Thyroid gland (tissue), 4 donors: ENCODE measurements around the gene CAMTA1. TPM values are rescaled to one million over a fixed set of nuclear protein-coding genes. Genes with fewer than 3 reads are reported as not detected.

Experiments used
- DNase-seq, 2 donors: peaks; one replicate each; pipeline ENCODE4 v3.0.0-alpha.2; 2019
- H3K27ac ChIP-seq, 3 donors: fragments of 200-600 bp; sonication (generic); 1 replicate in 2 of 3; 2 replicates in 1 of 3; pipeline ENCODE4 v1.5.1; 2016 to 2019; ENCODE audit warnings: mild to moderate bottlenecking in 1 of 3, moderate library complexity in 1 of 3
- H3K27me3 ChIP-seq: fragments of 200-600 bp; sonication (generic); one replicate; pipeline ENCODE4 v1.5.1; 2019
- H3K36me3 ChIP-seq, 2 donors: fragments of 200-600 bp; sonication (generic); one replicate each; pipeline ENCODE4 v1.5.1; 2016 to 2019
- H3K4me1 ChIP-seq, 2 donors: fragments of 200-600 bp; sonication (generic); one replicate each; pipeline ENCODE4 v1.5.1; 2017 to 2019
- H3K4me3 ChIP-seq, 3 donors: fragments of 200-600 bp; sonication (generic); replicated peaks in 1 of 3; 1 replicate in 2 of 3; 2 replicates in 1 of 3; pipeline ENCODE4 v1.5.1; 2016; ENCODE audit warnings: mild to moderate bottlenecking in 1 of 3
- H3K9me3 ChIP-seq: fragments of 200-600 bp; sonication (generic); one replicate; pipeline ENCODE4 v1.5.1; 2017
- CTCF ChIP-seq, 6 experiments: fragments of 200-600 bp in 3 of 6; fragments of 450-650 bp in 3 of 6; sonication (generic) in 3 of 6; IDR thresholded peaks; one replicate each; pipeline ENCODE4 v1.5.1; 2016 to 2019; ENCODE audit warnings: antibody characterized with exemption in 6 of 6, mild to moderate bottlenecking in 2 of 6, inconsistent platforms in 1 of 6, moderate library complexity in 1 of 6
- POLR2A ChIP-seq, 2 donors: fragments of 450-650 bp; IDR thresholded peaks; one replicate each; pipeline ENCODE4 v1.6.1; 2017; ENCODE audit warnings: antibody characterized with exemption in 2 of 2, mild to moderate bottlenecking in 2 of 2, moderate library complexity in 1 of 2
- WGBS, 2 donors: methylation state at CpG; one replicate each; pipeline ENCODE4 v1.1.5; 2017; 5-methylcytosine and 5-hydroxymethylcytosine counted together
- intact Hi-C: fragments of 100-400 bp; cut with DNase I; formaldehyde crosslinking; loops from one replicate; pipeline ENCODE4 v1.15.1; 2023
- total RNA-seq, 4 donors: library from RNA; depleted of rRNA; stranded (reverse); fragments of >200 nt; gene quantifications; one replicate each; pipeline ENCODE4 v1.2.3, GENCODE V29; 2016

The CAMTA1 gene
- total RNA-seq, 4 donors from 2014 or later: 63.9 to 124 (median 101) TPM

- Histone ChIP-seq H3K27ac (no peak overlapping the region), H3K4me3 (no peak overlapping the region), H3K27me3 (no peaks in the 10 kb centered on the region), H3K36me3 (peaks cover 14 to 20% of the 10 kb centered on the region in 2 donors), H3K9me3 (no peaks in the 10 kb centered on the region), H3K4me1 (no peaks in the 10 kb centered on the region)
- intact Hi-C loops: no loop called here
- TF ChIP-seq CTCF (IDR thresholded peaks at IDR 0.05) (no peak), POLR2A (IDR thresholded peaks at IDR 0.05) (no peak)
- DNase-seq: no peak
- WGBS, 2 donors: 88 to 94% methylated on average over 12 of the region's 12 CpGs
Measured at GRCh38 chr1:7795406-7795805, 1010.2 kb downstream of the CAMTA1 start.

- intact Hi-C loops: no loop called here
- TF ChIP-seq CTCF (IDR thresholded peaks at IDR 0.05) (no peak), POLR2A (IDR thresholded peaks at IDR 0.05) (no peak)
- Histone ChIP-seq H3K4me3 (no peak overlapping the region), H3K27ac (no peak overlapping the region), H3K4me1 (no peaks in the 10 kb centered on the region), H3K9me3 (no peaks in the 10 kb centered on the region), H3K27me3 (no peaks in the 10 kb centered on the region), H3K36me3 (peaks cover 38 to 60% of the 10 kb centered on the region in 2 donors)
- WGBS, 2 donors: 88 to 94% methylated on average over 9 of the region's 9 CpGs
- no peak for DNase-seq
Measured at GRCh38 chr1:7805460-7805859, 1020.2 kb downstream of the CAMTA1 start.

- Histone ChIP-seq H3K36me3 (peaks cover 32 to 69% of the 10 kb centered on the region in 2 donors), H3K9me3 (no peaks in the 10 kb centered on the region), H3K27me3 (no peaks in the 10 kb centered on the region), H3K27ac (no peak overlapping the region), H3K4me3 (no peak overlapping the region), H3K4me1 (no peaks in the 10 kb centered on the region)
- TF ChIP-seq CTCF (IDR thresholded peaks at IDR 0.05) (peak in 4 of 6 experiments; percentile 19 to 44 (median 40)), POLR2A (IDR thresholded peaks at IDR 0.05) (no peak)
- no peak for DNase-seq
- intact Hi-C loops: no loop called here
- WGBS, 2 donors: 22 to 47% methylated on average over 1 of the region's 1 CpG
Measured at GRCh38 chr1:7808253-7808844, 1023.1 kb downstream of the CAMTA1 start.

GRCh38 chr1:7809742-7810141 lies 1024.5 kb downstream of the CAMTA1 start:
- no peaks in the 10 kb centered on the region for H3K9me3 ChIP-seq
- H3K27ac ChIP-seq: no peak overlapping the region
- no peak for DNase-seq
- no peak overlapping the region for H3K4me3 ChIP-seq
- intact Hi-C loops: no loop called here
- no peak for TF ChIP-seq POLR2A (IDR thresholded peaks at IDR 0.05)
- no peak for TF ChIP-seq CTCF (IDR thresholded peaks at IDR 0.05)
- 94 to 97% methylated on average over 13 of the region's 13 CpGs for WGBS, 2 donors
- peaks cover 27 to 65% of the 10 kb centered on the region in 2 donors for H3K36me3 ChIP-seq
- no peaks in the 10 kb centered on the region for H3K4me1 ChIP-seq
- H3K27me3 ChIP-seq: no peaks in the 10 kb centered on the region

GRCh38 chr1:7810395-7810794 lies 1025.1 kb downstream of the CAMTA1 start:
- no peak overlapping the region for H3K4me3 ChIP-seq
- intact Hi-C loops: no loop called here
- no peaks in the 10 kb centered on the region for H3K9me3 ChIP-seq
- H3K36me3 ChIP-seq: peaks cover 24 to 59% of the 10 kb centered on the region in 2 donors
- H3K27me3 ChIP-seq: no peaks in the 10 kb centered on the region
- no peak for DNase-seq
- no peaks in the 10 kb centered on the region for H3K4me1 ChIP-seq
- 91 to 93% methylated on average over 7 of the region's 7 CpGs for WGBS, 2 donors
- no peak for TF ChIP-seq CTCF (IDR thresholded peaks at IDR 0.05)
- TF ChIP-seq POLR2A (IDR thresholded peaks at IDR 0.05): no peak
- H3K27ac ChIP-seq: no peak overlapping the region
